ENCODE data around the gene PSD4.

Gene PSD4

DNA sequence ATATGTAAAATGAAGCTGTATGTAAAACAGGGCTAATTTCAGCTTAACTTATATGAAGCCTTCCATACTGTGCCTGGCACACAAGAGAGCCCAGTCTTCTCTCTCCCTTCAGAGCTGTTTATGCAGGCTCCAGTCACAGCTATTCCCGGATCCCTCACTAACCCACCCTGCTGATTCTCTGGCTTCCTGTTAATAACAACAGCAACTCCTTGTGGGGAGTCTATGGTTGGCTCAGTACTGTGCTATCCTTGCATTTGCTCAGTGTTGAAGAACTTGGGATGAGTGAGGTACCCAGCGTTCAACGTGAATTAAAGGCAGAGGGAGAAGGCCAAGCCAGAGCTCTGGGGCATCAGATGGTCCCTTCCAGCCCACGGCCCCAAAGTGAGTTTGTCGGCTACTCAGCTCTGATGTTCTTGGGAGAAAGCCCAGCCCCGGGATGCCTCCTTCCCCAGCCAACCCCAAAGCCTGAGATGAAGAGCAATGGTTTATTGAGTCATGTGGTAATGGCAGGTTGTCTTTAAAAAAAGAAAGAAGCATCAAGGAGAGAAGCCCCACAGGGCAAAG is 43.2 kb downstream of the PSD4 start:
- TF ChIP-seq, protein P1, sequence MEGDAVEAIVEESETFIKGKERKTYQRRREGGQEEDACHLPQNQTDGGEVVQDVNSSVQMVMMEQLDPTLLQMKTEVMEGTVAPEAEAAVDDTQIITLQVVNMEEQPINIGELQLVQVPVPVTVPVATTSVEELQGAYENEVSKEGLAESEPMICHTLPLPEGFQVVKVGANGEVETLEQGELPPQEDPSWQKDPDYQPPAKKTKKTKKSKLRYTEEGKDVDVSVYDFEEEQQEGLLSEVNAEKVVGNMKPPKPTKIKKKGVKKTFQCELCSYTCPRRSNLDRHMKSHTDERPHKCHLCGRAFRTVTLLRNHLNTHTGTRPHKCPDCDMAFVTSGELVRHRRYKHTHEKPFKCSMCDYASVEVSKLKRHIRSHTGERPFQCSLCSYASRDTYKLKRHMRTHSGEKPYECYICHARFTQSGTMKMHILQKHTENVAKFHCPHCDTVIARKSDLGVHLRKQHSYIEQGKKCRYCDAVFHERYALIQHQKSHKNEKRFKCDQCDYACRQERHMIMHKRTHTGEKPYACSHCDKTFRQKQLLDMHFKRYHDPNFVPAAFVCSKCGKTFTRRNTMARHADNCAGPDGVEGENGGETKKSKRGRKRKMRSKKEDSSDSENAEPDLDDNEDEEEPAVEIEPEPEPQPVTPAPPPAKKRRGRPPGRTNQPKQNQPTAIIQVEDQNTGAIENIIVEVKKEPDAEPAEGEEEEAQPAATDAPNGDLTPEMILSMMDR (IDR thresholded peaks at IDR 0.05): no peak
- Histone ChIP-seq H3K9me3 (no peaks in the 10 kb centered on the region), H3K4me3 (ENCODE audit: low read depth in 1 of 2, low read length in 1 of 2) (no peak overlapping the region), H3K4me1 (ENCODE audit: control insufficient read depth in 1 of 2, insufficient read depth in 1 of 2, low read depth in 1 of 2, low read length in 1 of 2) (peaks cover 15 to 21% of the 10 kb centered on the region in 2 experiments), H3K27me3 (peaks cover 14% of the 10 kb centered on the region), H3K27ac (no peak overlapping the region), H3K36me3 (no peaks in the 10 kb centered on the region)

DNA sequence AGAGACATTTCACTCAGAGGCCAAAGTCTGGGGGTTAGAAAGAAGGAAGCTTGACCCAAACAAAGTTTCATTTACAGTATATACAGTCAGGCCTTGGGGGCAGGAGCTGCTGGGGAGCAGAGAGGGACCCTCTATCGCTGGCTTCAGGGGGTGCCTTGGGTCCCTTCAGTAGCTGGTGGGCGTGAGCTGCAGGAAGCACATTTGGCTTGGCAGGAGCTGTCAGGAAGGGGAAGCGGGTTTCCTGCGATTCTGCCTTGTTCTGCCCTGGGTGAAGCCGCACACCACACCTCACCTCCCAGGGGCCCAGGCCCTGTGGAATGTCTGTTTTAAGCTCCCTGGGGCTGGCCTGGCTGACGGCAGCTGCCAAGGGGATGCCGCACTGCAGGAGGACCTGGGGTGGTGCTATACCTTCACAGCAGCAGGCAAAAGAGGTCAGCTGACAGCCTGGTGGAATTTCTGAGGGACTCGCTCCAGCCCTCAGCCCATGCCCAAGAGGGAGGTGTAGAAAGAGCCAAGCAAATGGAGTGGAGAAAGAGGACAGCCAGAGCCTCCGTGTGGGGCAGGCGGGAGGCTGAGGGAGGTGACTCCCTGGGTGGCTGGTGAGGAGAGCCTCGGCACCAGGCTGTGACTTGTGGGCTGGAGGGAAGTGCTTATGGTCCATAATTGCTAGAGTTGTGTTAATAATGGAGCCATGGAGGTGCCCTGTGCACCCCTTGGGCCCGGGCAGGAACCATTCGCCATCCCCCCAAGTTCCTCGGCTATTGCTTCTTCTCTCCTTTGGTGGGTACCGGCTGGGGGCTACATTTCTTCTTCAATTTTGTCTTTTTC is 43.9 kb downstream of the PSD4 start:
- no peak overlapping the region for H3K27ac ChIP-seq
- no peaks in the 10 kb centered on the region for H3K9me3 ChIP-seq
- peaks cover 15 to 21% of the 10 kb centered on the region in 2 experiments for H3K4me1 ChIP-seq (ENCODE audit: control insufficient read depth in 1 of 2, insufficient read depth in 1 of 2, low read depth in 1 of 2, low read length in 1 of 2)
- peaks cover 7% of the 10 kb centered on the region for H3K27me3 ChIP-seq
- no peak overlapping the region for H3K4me3 ChIP-seq (ENCODE audit: low read depth in 1 of 2, low read length in 1 of 2)
- H3K36me3 ChIP-seq: no peaks in the 10 kb centered on the region
- TF ChIP-seq, protein P1 (IDR thresholded peaks at IDR 0.05): no peak

DNA sequence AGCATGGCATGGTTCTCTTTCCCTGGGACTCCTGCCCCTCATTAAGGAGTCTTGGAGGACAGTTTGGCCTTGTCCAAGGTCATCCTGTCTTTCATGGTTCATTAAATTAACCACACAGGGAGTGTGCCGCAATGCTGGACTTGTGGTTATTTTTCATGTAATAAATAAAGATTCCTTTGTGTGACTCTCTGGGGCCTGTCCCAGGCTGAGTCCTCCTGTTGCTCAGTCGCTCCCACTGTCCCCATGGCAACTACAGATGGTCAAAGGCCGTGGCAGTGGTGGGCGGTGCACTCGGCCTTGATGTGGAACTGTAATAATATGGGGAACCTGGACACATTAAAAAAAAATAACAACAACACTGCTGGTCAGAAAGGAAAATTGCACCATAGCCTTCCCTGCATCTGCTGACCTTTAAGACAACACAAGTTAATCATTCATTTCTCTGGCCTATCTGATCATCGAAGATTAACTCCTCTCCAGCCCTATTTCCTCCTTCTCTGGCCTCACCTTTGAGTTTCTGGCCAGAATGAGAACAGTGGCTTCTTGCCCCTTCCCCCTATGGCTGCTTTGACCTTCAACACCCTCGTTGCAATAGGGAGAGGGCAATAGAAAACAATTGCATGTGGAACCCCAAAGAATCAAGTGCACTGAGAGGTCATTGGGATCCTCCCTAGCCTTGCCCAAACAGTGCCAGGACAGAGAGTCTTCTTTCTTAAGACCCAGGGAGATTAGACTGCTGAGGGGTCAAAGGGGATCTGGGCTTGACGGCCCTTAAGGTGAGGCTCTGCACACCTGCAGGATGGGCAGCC is 44.7 kb downstream of the PSD4 start:
- TF ChIP-seq, protein P1 (IDR thresholded peaks at IDR 0.05): no peak
- no peak overlapping the region for H3K27ac ChIP-seq
- H3K4me3 ChIP-seq (ENCODE audit: low read depth in 1 of 2, low read length in 1 of 2): no peak overlapping the region
- H3K9me3 ChIP-seq: no peaks in the 10 kb centered on the region
- H3K36me3 ChIP-seq: no peaks in the 10 kb centered on the region
- H3K4me1 ChIP-seq (ENCODE audit: control insufficient read depth in 1 of 2, insufficient read depth in 1 of 2, low read depth in 1 of 2, low read length in 1 of 2): peaks cover 15 to 21% of the 10 kb centered on the region in 2 experiments
- H3K27me3 ChIP-seq: no peaks in the 10 kb centered on the region

DNA sequence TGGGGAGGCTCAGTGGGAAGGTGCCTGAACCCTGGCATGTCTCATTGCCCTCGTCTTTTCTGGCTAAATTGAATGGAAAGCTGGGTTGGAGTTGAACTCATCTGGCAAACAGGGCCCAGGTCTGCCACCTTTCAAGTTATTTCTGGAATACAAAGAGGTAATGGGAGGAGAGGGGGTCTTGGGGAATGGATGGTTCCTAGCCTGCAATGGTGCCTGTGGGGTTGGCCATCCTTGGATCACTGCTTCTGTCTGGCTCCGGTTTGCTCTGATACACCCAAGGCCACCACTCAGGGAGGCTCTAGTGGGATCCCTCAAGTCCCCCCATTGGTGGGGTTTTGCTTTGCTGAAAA is 45.3 kb downstream of the PSD4 start:
- Histone ChIP-seq H3K27ac (no peak overlapping the region), H3K4me1 (ENCODE audit: control insufficient read depth in 1 of 2, insufficient read depth in 1 of 2, low read depth in 1 of 2, low read length in 1 of 2) (peaks cover 15 to 21% of the 10 kb centered on the region in 2 experiments)

DNA sequence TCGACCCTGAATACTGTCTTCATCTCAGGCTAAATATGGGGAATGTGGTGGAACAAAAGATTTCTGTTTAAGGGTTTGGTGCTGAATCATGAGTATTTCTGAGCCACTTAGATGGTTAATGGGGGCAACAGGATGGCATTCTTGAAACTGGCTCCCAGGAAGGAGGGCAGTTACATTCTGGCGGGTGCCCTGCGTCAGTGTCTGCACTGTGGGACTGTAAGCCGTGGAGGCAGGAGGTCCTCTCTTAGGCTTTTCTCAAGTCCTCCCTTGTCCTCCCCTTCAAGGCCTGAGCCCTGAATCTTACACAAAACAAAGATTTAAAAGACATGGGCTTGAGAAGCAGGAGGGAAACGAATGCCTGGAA is 45.7 kb downstream of the PSD4 start:
- H3K27ac ChIP-seq: no peak overlapping the region
- H3K4me1 ChIP-seq (ENCODE audit: control insufficient read depth in 1 of 2, insufficient read depth in 1 of 2, low read depth in 1 of 2, low read length in 1 of 2): peaks cover 15 to 21% of the 10 kb centered on the region in 2 experiments

More for the DNA sequence above, 45.3 kb downstream of the PSD4 start:
- Histone ChIP-seq H3K9me3 (no peaks in the 10 kb centered on the region), H3K27me3 (no peaks in the 10 kb centered on the region), H3K4me3 (ENCODE audit: low read depth in 1 of 2, low read length in 1 of 2) (no peak overlapping the region), H3K36me3 (no peaks in the 10 kb centered on the region)
- TF ChIP-seq, protein P1 (IDR thresholded peaks at IDR 0.05): no peak

More for the DNA sequence above, 45.7 kb downstream of the PSD4 start:
- Histone ChIP-seq H3K9me3 (no peaks in the 10 kb centered on the region), H3K4me3 (ENCODE audit: low read depth in 1 of 2, low read length in 1 of 2) (no peak overlapping the region), H3K27me3 (no peaks in the 10 kb centered on the region), H3K36me3 (no peaks in the 10 kb centered on the region)
- TF ChIP-seq, protein P1 (IDR thresholded peaks at IDR 0.05): no peak
